Calu3 (cell line): ENCODE results near the gene NIPSNAP2. TPM values are rescaled to one million over a fixed set of nuclear protein-coding genes. Genes with fewer than 3 reads are reported as not detected.

Experiments
- Bru-seq: library from RNA; stranded (reverse); fragments of 400-500 nt; gene quantifications from one replicate; lab custom pipeline; 2021; lab: Mats Ljungman, UMichigan
- BruChase-seq, 2 experiments: library from RNA; stranded (reverse); fragments of 400-500 nt; gene quantifications; one replicate each; lab custom pipeline; 2021; lab: Mats Ljungman, UMichigan
- BruUV-seq: library from RNA; stranded (reverse); fragments of 400-500 nt; replicated peaks from 2 replicates; lab custom pipeline; 2021; lab: Mats Ljungman, UMichigan
- CTCF ChIA-PET: fragments of 300-600 bp; sonication (Branson Sonifier 250); formaldehyde crosslinking; loops from one replicate; lab custom pipeline; 2022; ENCODE audit warnings: antibody characterized with exemption; lab: Charles Lee
- DNase-seq: peaks from one replicate; pipeline ENCODE4 v3.0.0; 2022
- H3K27ac Mint-ChIP-seq: one replicate; pipeline ENCODE4 v1.8.0; 2022; ENCODE audit warnings: mixed read lengths; ENCODE audit not compliant: unreplicated experiment
- H3K27me3 Mint-ChIP-seq: one replicate; pipeline ENCODE4 v1.8.0; 2022; ENCODE audit warnings: mixed read lengths; ENCODE audit not compliant: unreplicated experiment
- H3K36me3 Mint-ChIP-seq: one replicate; pipeline ENCODE4 v1.8.0; 2022; ENCODE audit warnings: mild to moderate bottlenecking, moderate library complexity, mixed read lengths; ENCODE audit not compliant: insufficient read depth, unreplicated experiment
- H3K4me1 Mint-ChIP-seq: one replicate; pipeline ENCODE4 v1.8.0; 2022; ENCODE audit warnings: mild to moderate bottlenecking, low read depth, mixed read lengths; ENCODE audit not compliant: unreplicated experiment
- H3K4me3 Mint-ChIP-seq: one replicate; pipeline ENCODE4 v1.8.0; 2022; ENCODE audit warnings: mild to moderate bottlenecking, low read depth, moderate library complexity, mixed read lengths; ENCODE audit not compliant: unreplicated experiment
- H3K9me3 Mint-ChIP-seq: one replicate; pipeline ENCODE4 v1.8.0; 2022; ENCODE audit warnings: low read depth, mixed read lengths; ENCODE audit not compliant: unreplicated experiment
- intact Hi-C: fragments of 100-400 bp; cut with micrococcal nuclease; formaldehyde crosslinking; loops from one replicate; pipeline ENCODE4 v1.10.0; 2022; ENCODE audit not compliant: unreplicated experiment
- long read RNA-seq: library from polyadenylated mRNA; stranded (forward); transcript quantifications from one replicate; pipeline ENCODE4 v2.0.0, GENCODE V29; 2022
- total RNA-seq: library from RNA; stranded (reverse); gene quantifications from 2 replicates; pipeline ENCODE4 v1.2.3, GENCODE V29; 2022
- TF ChIP-seq, protein P1 (sequence below): fragments of 200-600 bp; IDR thresholded peaks from one replicate; pipeline ENCODE4 v1.8.0; 2022; ENCODE audit warnings: antibody characterized with exemption; ENCODE audit not compliant: unreplicated experiment

NIPSNAP2 gene
- 81.6 and 93.8 TPM in 2 replicates for total RNA-seq
- Bru-seq, nascent RNA, result percentile 83 among the genes with signal in this experiment
- BruChase-seq, experiment 1, labeled RNA remaining after a 6-hour chase, result percentile 87 among the genes with signal in this experiment
- percentile 85 among the genes with signal in this experiment for BruChase-seq, experiment 2, labeled RNA remaining after a 2-hour chase
- long read RNA-seq, transcript NIPSNAP2-201 (10 exons, 1,999 nt), result major isoform, 305 of 354 reads
- long read RNA-seq, partial matches to known transcripts, result 5 of 354 reads
- long read RNA-seq, other reads (novel, unspliced or antisense), result 40 of 354 reads

DNA sequence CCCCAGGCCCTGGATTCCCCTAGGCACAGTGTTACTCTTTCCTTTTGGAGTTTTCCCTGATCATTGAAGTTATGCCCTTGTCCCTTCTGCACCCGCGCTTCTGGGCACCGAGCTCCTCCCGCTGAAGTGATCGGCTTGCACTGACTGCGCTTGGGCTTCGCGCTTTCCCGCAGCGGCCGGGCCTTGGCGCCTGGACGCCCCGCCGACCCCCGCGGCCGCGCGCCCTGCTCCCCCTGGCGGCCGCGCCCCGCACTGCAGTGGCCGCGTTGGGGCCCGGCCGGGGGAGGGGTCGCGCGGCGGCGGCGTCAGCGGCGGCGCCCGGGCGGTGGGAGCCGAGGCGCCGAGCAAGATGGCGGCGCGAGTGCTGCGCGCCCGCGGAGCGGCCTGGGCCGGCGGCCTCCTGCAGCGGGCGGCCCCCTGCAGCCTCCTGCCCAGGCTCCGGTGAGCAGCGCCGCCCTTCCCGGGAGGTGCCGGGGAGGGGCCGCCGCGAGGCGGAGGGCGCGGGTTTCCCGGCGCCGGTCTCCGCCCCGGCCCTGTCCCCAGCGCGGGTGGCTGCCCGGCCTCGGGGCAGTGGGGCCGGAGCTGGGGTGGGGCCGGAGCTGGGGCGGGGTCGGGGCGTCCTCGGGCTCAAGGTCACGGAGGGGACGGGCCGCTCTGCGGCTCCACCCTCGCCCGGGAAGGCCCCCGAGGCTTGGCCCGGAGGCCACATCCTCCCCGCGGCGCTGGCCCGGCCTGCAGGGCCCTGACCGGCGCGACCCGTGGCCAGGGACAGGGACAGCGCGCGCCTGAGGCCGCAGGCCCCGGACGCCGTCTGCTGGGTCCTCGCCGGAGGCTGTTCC, at the start of gene NIPSNAP2:
NIPSNAP2 (plus strand) TSS at position 325 of the 839 bp plus-strand sequence; CDS start at position 350, 25 bp downstream.
- H3K36me3 Mint-ChIP-seq, result peaks cover 9% of the 10 kb centered on the region
- peak within 1 kb of the TSS; percentile 76 for H3K4me3 Mint-ChIP-seq
- no peaks in the 10 kb centered on the region for H3K9me3 Mint-ChIP-seq
- H3K27ac Mint-ChIP-seq, result peak within 1 kb of the TSS; percentile 5
- no peaks in the 10 kb centered on the region for H3K4me1 Mint-ChIP-seq
- no TSS peak for BruUV-seq
- intact Hi-C loops, result loop anchor here (1.0 kb wide), 1 partner anchor 323 kb away; no protein-coding TSS in a partner anchor
- H3K27me3 Mint-ChIP-seq, result no peaks in the 10 kb centered on the region
- peak; percentile 87 for DNase-seq
- CTCF ChIA-PET, result interaction anchor here (0.5 to 0.8 kb wide), 4 partner anchors 63 to 323 kb away, joined by 3 to 6 read pairs (median 4); no protein-coding TSS in a partner anchor
- TF ChIP-seq, protein P1, sequence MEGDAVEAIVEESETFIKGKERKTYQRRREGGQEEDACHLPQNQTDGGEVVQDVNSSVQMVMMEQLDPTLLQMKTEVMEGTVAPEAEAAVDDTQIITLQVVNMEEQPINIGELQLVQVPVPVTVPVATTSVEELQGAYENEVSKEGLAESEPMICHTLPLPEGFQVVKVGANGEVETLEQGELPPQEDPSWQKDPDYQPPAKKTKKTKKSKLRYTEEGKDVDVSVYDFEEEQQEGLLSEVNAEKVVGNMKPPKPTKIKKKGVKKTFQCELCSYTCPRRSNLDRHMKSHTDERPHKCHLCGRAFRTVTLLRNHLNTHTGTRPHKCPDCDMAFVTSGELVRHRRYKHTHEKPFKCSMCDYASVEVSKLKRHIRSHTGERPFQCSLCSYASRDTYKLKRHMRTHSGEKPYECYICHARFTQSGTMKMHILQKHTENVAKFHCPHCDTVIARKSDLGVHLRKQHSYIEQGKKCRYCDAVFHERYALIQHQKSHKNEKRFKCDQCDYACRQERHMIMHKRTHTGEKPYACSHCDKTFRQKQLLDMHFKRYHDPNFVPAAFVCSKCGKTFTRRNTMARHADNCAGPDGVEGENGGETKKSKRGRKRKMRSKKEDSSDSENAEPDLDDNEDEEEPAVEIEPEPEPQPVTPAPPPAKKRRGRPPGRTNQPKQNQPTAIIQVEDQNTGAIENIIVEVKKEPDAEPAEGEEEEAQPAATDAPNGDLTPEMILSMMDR, result peak; percentile 70

DNA sequence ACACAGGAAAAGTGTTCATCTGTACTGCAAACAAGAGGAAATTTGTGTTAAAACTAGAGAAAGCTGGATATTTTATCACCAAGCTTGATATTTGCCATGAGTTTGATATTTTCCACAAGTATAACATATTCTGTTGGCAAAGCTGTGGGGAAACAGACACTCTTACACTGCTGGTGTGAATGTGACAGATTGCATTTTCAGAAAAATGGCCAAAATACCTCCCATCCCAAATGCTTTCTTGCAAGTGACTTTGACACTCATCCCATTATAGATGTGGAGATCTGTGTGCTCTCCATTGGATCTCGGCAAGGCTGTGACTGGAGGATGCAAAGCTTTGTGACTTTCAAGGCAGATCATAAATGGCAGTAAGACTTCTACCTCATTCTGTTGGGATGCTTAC, 46.6 kb upstream of the NIPSNAP2 start:
- intact Hi-C loops, result no loop called here
- Mint-ChIP-seq H3K27me3 (no peaks in the 10 kb centered on the region), H3K36me3 (peaks cover 4% of the 10 kb centered on the region), H3K4me1 (no peaks in the 10 kb centered on the region), H3K4me3 (no peak overlapping the region), H3K27ac (no peak overlapping the region), H3K9me3 (peaks cover 10% of the 10 kb centered on the region)
- TF ChIP-seq, protein P1, result no peak
- CTCF ChIA-PET, result no interaction called here
- DNase-seq, result no peak
- BruUV-seq, result no TSS peak

DNA sequence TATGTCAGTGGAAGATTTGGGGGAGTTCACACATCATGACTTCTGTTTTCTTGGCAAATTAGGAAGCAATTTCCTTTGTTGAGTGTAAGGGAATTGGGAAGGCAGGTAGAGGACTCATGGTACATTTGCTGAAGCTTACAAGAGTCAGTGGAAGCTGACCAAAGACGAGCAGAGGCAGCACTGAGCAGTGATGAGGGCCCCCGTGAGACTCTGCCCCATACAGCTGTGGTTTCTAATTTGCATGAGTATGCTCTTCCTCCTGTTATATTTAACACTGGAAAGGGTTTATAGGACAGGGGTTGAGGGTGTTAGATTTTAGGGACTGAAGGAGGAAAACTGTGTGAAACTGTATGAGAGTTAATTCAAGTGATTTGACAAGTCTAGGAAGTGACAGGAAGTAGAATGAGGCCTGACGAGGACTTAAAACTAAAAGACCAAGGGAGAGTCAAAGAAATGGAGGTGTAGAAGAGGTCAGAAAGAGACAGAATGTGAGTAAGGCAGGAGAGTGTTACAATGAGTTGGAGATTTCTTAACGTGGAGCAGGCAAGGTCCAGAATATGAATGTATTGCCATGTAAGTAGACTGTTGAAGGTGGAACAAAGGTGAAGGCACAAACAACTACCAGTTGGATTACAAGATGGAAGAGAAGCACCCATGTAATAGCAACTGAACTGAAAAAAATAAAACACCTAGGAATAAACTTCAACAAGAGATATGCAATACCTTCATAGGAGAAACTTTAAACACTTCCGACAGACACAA, 36.2 kb upstream of the NIPSNAP2 start:
- intact Hi-C loops, result no loop called here
- CTCF ChIA-PET, result no interaction called here
- no TSS peak for BruUV-seq
- peaks cover 17% of the 10 kb centered on the region for H3K9me3 Mint-ChIP-seq
- DNase-seq, result no peak
- TF ChIP-seq, protein P1, result no peak
- no peak overlapping the region for H3K4me3 Mint-ChIP-seq
- H3K36me3 Mint-ChIP-seq, result no peaks in the 10 kb centered on the region
- no peaks in the 10 kb centered on the region for H3K27me3 Mint-ChIP-seq
- H3K27ac Mint-ChIP-seq, result no peak overlapping the region
- no peaks in the 10 kb centered on the region for H3K4me1 Mint-ChIP-seq

DNA sequence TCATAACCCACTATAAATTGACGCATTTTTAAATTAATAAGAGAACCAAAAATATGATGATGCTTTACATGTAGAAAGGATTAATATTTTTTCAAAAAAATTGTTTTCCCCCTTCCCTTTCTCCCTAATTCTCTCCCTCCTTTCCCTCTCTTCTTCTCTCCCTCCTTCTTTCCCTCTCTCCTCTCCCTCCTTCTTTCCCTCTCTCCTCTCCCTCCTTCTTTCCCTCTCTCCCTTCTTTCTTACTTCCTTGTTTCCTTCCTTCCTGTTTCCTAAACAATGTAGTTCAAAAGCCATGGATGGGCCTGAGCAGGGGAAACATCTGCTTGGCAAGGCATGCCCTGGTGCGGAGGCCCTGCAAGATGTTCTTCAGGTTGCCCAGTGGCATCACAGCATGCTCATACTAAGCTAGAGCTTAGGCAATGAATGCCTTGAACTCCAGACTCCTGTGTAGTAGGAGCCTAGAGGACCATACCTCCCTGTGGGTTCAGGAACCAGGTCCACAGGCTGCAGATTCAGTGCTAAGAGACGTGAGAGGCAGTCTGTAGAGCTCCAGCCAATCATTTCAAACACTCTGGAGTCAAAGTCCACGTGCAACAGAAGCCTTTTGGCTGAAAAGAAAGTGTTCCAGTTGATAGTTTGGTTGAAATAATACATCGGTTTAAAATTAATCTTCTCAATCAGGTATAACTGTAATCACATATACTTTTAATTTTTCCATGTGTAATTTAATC, 32.8 kb upstream of the NIPSNAP2 start:
- no peaks in the 10 kb centered on the region for H3K4me1 Mint-ChIP-seq
- CTCF ChIA-PET, result no interaction called here
- BruUV-seq, result no TSS peak
- intact Hi-C loops, result no loop called here
- peaks cover 14% of the 10 kb centered on the region for H3K9me3 Mint-ChIP-seq
- TF ChIP-seq, protein P1, result no peak
- H3K27ac Mint-ChIP-seq, result no peak overlapping the region
- DNase-seq, result no peak
- peaks cover 3% of the 10 kb centered on the region for H3K36me3 Mint-ChIP-seq
- H3K27me3 Mint-ChIP-seq, result no peaks in the 10 kb centered on the region
- H3K4me3 Mint-ChIP-seq, result no peak overlapping the region
